Fibroblast of lung (primary cell): ENCODE measurements around the gene OTOGL.

Source experiments
- EZH2 ChIP-seq: IDR thresholded peaks from 2 replicates; pipeline ENCODE4 v1.5.1; 2012; ENCODE audit warnings: low read length, control low read depth, mild to moderate bottlenecking; ENCODE audit errors: missing control alignments
- TF ChIP-seq, protein P1 (sequence below), 2 donors: IDR thresholded peaks in 1 of 2; conservative IDR thresholded peaks in 1 of 2; 1 replicate in 1 of 2; 2 replicates in 1 of 2; pipeline ENCODE4 v1.5.1; 2011 to 2012; ENCODE audit warnings: low read length in 2 of 2, control low read depth in 1 of 2, inconsistent platforms in 1 of 2, low read depth in 1 of 2, mild to moderate bottlenecking in 1 of 2

DNA sequence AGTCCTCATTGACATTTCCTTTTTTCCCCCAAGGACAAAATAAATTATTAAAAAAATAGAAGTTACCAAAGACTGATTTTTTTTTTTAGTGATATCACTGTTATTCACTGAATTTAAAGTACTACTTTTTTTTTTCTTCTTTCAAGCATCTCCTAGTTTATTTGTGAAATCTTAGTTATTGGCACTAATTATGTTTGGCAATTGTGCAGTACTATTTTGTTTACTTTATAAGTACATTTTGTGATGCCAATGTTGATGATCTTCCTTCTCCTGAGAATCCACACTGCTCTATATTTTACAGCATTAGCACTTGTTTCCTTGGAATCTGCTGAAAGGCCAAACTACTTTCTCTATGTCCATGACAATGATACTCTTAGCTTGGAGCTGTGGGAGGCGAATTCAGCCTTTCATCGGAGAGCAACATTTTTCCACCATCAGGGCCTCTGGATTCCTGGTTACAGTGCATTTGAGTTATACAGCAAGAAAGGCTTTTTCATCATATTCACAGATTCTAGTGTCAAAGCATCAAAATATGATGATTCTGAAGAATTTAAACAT lies 220.9 kb downstream of the OTOGL start:
- TF ChIP-seq, protein P1, sequence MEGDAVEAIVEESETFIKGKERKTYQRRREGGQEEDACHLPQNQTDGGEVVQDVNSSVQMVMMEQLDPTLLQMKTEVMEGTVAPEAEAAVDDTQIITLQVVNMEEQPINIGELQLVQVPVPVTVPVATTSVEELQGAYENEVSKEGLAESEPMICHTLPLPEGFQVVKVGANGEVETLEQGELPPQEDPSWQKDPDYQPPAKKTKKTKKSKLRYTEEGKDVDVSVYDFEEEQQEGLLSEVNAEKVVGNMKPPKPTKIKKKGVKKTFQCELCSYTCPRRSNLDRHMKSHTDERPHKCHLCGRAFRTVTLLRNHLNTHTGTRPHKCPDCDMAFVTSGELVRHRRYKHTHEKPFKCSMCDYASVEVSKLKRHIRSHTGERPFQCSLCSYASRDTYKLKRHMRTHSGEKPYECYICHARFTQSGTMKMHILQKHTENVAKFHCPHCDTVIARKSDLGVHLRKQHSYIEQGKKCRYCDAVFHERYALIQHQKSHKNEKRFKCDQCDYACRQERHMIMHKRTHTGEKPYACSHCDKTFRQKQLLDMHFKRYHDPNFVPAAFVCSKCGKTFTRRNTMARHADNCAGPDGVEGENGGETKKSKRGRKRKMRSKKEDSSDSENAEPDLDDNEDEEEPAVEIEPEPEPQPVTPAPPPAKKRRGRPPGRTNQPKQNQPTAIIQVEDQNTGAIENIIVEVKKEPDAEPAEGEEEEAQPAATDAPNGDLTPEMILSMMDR (conservative IDR thresholded peaks at IDR 0.05 in 1 of 2, IDR thresholded peaks at IDR 0.05 in 1 of 2; ENCODE audit: low read depth in 1 of 2, low read length in 2 of 2): no peak
- no peak for TF ChIP-seq EZH2
